22Rv1 (cell line): ENCODE results near the gene ZNF140.
A peak's percentile ranks its signal among the peaks of the same experiment; 100 is the strongest.

Source experiments
- H3K27ac ChIP-seq: fragments of 450-650 bp; 2 replicates; pipeline ENCODE4 v1.5.1; 2017
- ZFX ChIP-seq: fragments of 450-650 bp; IDR thresholded peaks from 2 replicates; pipeline ENCODE4 v1.6.1; 2017; ENCODE audit warnings: antibody characterized with exemption, borderline replicate concordance
- TF ChIP-seq, protein P1 (sequence below): fragments of 450-650 bp; IDR thresholded peaks from 2 replicates; pipeline ENCODE4 v1.5.1; 2017; ENCODE audit warnings: mild to moderate bottlenecking

ZNF140 gene

GRCh38 chr12:133061954-133062353, 18.8 kb upstream of the ZNF140 start:
- no peak overlapping the region for H3K27ac ChIP-seq
- no peak for TF ChIP-seq ZFX
- TF ChIP-seq, protein P1, sequence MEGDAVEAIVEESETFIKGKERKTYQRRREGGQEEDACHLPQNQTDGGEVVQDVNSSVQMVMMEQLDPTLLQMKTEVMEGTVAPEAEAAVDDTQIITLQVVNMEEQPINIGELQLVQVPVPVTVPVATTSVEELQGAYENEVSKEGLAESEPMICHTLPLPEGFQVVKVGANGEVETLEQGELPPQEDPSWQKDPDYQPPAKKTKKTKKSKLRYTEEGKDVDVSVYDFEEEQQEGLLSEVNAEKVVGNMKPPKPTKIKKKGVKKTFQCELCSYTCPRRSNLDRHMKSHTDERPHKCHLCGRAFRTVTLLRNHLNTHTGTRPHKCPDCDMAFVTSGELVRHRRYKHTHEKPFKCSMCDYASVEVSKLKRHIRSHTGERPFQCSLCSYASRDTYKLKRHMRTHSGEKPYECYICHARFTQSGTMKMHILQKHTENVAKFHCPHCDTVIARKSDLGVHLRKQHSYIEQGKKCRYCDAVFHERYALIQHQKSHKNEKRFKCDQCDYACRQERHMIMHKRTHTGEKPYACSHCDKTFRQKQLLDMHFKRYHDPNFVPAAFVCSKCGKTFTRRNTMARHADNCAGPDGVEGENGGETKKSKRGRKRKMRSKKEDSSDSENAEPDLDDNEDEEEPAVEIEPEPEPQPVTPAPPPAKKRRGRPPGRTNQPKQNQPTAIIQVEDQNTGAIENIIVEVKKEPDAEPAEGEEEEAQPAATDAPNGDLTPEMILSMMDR, result no peak

GRCh38 chr12:133063556-133063955, 17.2 kb upstream of the ZNF140 start:
- no peak for TF ChIP-seq ZFX
- TF ChIP-seq, protein P1, result no peak
- no peak overlapping the region for H3K27ac ChIP-seq

- TF ChIP-seq ZFX, result no peak
- TF ChIP-seq, protein P1, result no peak
- no peak overlapping the region for H3K27ac ChIP-seq
Observed at GRCh38 chr12:133073836-133074235, 6.9 kb upstream of the ZNF140 start.

DNA sequence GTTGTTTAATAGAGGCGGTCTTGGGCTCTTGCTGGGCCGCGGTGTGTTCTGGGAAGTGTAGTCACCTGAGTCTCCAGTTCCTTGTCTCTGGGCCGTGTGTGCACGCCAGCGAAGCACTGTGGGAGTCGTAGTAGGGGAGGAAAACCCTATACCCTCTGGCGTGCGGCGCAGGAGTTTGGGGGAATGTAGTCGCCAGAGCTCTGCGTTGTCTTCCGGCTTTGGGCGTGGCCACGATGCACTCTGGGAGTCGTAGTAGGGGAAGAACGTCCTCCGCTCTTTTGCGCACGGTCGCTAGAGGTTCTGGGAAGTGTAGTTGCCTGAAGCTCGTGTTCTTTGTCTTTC, 726 bp upstream of the ZNF140 start:
- TF ChIP-seq ZFX, result no peak
- TF ChIP-seq, protein P1, result no peak
- H3K27ac ChIP-seq, result peak overlapping the region; percentile 98

DNA sequence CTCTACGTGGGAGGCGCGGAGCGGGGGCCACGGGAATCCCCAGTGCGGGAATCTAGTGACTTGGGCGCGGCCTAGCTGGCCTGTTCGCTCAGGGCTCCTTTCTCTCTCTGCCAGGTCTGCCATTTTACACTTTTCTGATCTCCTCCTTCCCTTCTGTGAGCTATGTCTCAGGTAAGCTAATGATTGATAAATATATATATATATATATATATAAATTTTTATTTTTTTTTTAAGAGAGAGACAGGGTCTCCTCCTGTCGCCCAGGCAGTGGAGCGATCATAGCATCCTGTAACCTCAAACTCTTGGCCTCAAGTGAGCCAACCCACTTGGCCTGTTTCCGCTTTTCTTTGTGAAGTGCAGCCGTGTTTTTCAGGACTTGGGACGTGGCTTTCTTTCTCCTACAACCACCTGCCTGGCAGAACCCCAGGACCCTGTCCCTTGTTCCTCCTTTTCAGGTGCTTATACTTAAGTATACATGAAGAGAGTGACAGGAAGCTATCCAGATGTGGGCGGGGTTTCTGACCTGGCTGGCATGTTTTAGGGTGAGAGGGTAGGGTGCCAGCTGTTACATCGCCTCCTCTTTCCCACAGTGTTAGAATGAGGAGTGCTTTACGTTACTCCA, 547 bp downstream of the ZNF140 start:
- TF ChIP-seq, protein P1, result no peak
- no peak for TF ChIP-seq ZFX
- H3K27ac ChIP-seq, result peak overlapping the region; percentile 98

DNA sequence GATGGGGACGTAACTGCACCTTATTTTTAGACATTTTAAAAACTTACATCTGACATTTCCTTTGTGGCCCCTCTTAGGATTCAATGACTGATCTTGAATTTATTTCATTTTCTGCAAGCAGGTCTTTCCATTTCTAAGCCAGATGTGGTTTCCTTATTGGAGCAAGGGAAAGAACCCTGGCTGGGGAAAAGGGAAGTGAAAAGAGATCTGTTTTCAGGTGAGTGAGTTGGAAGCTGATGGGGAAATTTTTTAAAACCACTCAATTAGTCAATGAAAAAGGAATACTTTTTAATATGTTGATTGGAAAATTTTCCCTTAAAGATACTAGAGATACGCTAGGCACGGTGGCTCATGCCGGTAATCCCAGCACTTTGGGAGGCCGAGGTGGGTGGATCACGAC, 2.6 kb downstream of the ZNF140 start:
- TF ChIP-seq ZFX, result no peak
- TF ChIP-seq, protein P1, result no peak
- H3K27ac ChIP-seq, result no peak overlapping the region

GRCh38 chr12:133105620-133106019, 24.9 kb downstream of the ZNF140 start:
- TF ChIP-seq, protein P1, result no peak
- no peak for TF ChIP-seq ZFX
- H3K27ac ChIP-seq, result no peak overlapping the region
